ENCODE data around the gene RFPL1.
A peak's percentile ranks its signal among the peaks of the same experiment; 100 is the strongest.
"Not testable (repeated sequence)": the region's sequence is repeated elsewhere in the genome, so short reads cannot be mapped to it uniquely, and the experiment has no call there.

RFPL1 gene

DNA sequence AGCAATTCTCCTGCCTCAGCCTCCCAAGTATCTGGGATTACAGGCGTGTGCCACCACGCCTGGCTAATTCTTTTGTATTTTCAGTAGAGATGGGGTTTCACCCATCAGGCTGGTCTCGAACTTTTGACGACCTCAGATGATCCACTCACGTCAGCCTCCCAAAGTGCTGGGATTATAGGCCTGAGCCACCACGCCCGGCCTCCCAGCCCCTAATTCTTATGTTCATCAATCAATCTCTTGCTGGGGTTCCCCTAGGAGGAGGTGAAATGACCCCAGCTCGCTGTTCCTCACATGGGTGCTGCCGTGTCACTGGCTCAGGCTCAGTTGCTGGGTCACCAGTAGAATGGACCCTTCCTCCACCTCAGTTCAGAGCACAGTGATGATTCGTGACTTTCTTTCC, at the start of gene RFPL1:
Gene RFPL1 (plus strand): TSS at position 301 of the 400 bp plus-strand sequence.
- peaks cover 12% of the 10 kb centered on the region for H3K4me1 Mint-ChIP-seq
- H3K9me3 Mint-ChIP-seq; H3K4me3 Mint-ChIP-seq; H3K27me3 Mint-ChIP-seq (ENCODE audit: low read depth); H3K36me3 Mint-ChIP-seq (ENCODE audit: low read depth): not testable (repeated sequence)
- H3K27ac Mint-ChIP-seq = peak within 1 kb of the TSS in 1 of 3 experiments; percentile 35

DNA sequence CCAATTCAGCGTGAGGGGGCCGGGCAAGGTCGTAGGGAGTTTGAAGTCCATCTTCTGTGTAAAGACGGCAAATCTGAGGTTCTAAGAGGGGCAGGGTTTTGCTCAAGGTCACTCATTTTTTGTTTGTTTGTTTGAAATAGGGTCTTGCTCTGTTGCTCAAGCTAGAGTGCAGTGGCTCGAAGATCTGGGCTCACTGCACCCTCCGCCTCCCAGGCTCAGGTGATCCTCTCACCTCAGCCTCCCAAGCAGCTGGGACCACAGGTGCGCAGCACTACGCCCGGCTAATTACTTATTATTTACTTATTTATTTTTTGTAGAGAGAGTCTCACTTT, 49.7 kb upstream of the RFPL1 start:
- H3K27ac Mint-ChIP-seq = peak overlapping the region; percentile 86 to 93 (median 87)
- peaks cover 11% of the 10 kb centered on the region for H3K4me1 Mint-ChIP-seq
- H3K4me3 Mint-ChIP-seq = peak overlapping the region; percentile 89 to 93 (median 93)
- TF ChIP-seq, protein P1, sequence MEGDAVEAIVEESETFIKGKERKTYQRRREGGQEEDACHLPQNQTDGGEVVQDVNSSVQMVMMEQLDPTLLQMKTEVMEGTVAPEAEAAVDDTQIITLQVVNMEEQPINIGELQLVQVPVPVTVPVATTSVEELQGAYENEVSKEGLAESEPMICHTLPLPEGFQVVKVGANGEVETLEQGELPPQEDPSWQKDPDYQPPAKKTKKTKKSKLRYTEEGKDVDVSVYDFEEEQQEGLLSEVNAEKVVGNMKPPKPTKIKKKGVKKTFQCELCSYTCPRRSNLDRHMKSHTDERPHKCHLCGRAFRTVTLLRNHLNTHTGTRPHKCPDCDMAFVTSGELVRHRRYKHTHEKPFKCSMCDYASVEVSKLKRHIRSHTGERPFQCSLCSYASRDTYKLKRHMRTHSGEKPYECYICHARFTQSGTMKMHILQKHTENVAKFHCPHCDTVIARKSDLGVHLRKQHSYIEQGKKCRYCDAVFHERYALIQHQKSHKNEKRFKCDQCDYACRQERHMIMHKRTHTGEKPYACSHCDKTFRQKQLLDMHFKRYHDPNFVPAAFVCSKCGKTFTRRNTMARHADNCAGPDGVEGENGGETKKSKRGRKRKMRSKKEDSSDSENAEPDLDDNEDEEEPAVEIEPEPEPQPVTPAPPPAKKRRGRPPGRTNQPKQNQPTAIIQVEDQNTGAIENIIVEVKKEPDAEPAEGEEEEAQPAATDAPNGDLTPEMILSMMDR (IDR thresholded peaks at IDR 0.05; ENCODE audit: unreplicated experiment in 3 of 3) = no peak
- peaks cover 5% of the 10 kb centered on the region for H3K36me3 Mint-ChIP-seq (ENCODE audit: low read depth)
- H3K9me3 Mint-ChIP-seq = no peaks in the 10 kb centered on the region
- H3K27me3 Mint-ChIP-seq (ENCODE audit: low read depth) = no peaks in the 10 kb centered on the region

DNA sequence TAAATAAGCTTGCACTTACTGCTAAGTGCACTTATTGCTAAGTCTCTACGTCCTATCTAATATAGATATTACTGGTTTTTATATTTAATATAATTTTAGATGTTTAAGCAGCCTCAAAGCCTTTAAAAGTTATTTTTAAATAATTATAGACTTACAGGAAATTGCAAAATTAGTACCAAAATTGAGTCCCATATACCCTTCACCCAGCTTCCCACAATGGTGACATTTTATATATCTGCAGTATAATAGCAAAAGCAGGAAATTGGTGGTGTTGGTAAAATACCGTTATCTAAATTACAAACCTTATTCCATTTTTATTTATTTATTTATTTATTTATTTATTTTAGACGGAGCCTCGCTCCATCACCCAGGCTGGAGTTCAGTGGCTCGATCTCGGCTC, 48.1 kb upstream of the RFPL1 start:
- H3K4me1 Mint-ChIP-seq = peaks cover 16% of the 10 kb centered on the region
- H3K9me3 Mint-ChIP-seq = no peaks in the 10 kb centered on the region
- peak overlapping the region in 1 of 3 experiments; percentile 64 for H3K4me3 Mint-ChIP-seq
- TF ChIP-seq, protein P1 (IDR thresholded peaks at IDR 0.05; ENCODE audit: unreplicated experiment in 3 of 3) = no peak
- H3K36me3 Mint-ChIP-seq (ENCODE audit: low read depth) = no peaks in the 10 kb centered on the region
- no peak overlapping the region for H3K27ac Mint-ChIP-seq
- no peaks in the 10 kb centered on the region for H3K27me3 Mint-ChIP-seq (ENCODE audit: low read depth)

DNA sequence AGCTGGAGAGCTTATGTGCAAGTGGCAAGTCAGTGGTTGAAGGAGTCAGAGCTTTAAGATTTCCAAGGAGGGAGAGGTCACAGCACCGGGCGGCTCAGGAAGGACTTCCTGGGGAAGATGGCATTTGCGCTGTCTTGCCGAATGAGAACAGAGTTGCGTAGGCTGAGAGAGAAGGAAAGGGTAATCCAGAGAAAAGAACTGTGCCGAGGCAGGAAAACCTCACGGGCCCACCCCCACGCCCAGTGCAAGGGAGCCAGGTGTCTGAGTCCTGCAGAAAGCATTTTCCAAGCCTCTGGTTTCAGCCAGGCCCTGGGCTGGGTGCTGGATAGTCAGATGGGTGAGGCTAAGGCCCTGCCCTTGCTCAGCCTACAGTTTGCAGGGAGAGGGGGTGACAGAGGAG, 46.8 kb upstream of the RFPL1 start:
- TF ChIP-seq, protein P1 (IDR thresholded peaks at IDR 0.05; ENCODE audit: unreplicated experiment in 3 of 3) = no peak
- Mint-ChIP-seq H3K4me3 (peak overlapping the region in 1 of 3 experiments; percentile 22), H3K36me3 (ENCODE audit: low read depth) (no peaks in the 10 kb centered on the region)

DNA sequence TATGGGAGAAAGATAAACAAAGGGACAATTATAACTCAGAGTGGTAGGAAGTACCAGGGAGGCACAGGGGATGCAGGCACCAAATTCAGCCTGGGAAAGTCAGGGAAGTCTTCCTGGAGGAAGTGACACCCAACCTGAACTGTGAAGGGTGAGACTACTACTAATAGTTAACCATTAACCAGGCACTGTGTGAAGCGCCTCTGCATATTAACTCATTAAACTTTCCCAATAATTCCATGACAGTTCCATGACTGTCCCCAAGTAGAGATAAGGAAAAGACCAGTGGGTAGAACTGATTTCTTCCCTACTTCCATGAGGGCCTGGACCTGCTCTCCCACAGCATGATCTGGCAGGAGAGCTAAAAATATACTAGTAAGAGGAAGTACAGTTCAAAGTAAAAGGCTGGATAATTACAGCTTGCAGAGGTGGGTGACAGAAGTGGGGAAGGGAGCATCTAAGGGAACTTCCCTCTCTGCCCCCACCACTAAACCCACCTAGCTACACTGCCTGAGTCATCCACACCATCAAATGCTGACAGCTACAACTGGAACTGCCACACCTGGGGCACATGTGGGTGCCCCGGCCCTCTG, 45.3 kb upstream of the RFPL1 start:
- TF ChIP-seq, protein P1 (IDR thresholded peaks at IDR 0.05; ENCODE audit: unreplicated experiment in 3 of 3) = no peak
- Mint-ChIP-seq H3K4me3 (no peak overlapping the region), H3K9me3 (no peaks in the 10 kb centered on the region), H3K36me3 (ENCODE audit: low read depth) (no peaks in the 10 kb centered on the region), H3K4me1 (peaks cover 10% of the 10 kb centered on the region), H3K27ac (no peak overlapping the region), H3K27me3 (ENCODE audit: low read depth) (no peaks in the 10 kb centered on the region)

More for the DNA sequence above, 46.8 kb upstream of the RFPL1 start:
- no peaks in the 10 kb centered on the region for H3K9me3 Mint-ChIP-seq
- H3K27ac Mint-ChIP-seq = no peak overlapping the region
- peaks cover 16% of the 10 kb centered on the region for H3K4me1 Mint-ChIP-seq
- no peaks in the 10 kb centered on the region for H3K27me3 Mint-ChIP-seq (ENCODE audit: low read depth)

DNA sequence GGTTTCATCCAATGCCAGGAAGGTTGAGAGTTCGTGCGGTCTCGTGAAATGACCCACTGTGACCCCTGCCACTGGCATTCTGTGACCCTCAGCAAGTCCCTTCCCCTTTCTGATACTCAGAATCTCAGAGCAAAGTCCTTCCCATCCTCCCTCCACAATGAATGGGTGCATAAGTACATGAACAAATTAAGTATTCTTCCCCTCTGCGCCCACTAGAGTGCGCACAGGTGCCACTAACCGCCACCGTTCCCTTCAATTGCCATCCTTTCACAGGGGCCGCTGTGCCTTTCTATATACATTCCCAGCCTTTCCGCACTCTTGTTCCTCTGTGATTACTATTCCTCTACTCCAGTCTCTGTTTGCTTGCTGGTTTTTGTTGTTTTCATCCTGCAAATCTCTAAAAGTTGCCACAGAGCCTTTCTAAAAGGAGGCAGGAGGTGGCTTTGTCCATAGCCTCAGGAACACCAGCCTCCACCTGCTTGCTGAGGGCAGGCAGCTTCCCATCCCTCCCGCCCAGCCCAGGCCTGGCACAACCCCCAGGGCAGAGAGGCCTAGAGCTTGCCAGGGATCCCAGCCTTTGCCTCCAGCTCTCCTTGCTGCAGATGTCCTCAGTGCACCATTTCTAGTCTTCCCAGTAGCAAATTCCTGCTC, 43.3 kb upstream of the RFPL1 start:
- H3K4me1 Mint-ChIP-seq = peaks cover 5% of the 10 kb centered on the region
- H3K9me3 Mint-ChIP-seq = no peaks in the 10 kb centered on the region
- H3K4me3 Mint-ChIP-seq = peak overlapping the region in 2 of 3 experiments; percentile 4 to 37
- H3K27me3 Mint-ChIP-seq (ENCODE audit: low read depth) = no peaks in the 10 kb centered on the region
- H3K36me3 Mint-ChIP-seq (ENCODE audit: low read depth) = no peaks in the 10 kb centered on the region
- TF ChIP-seq, protein P1 (IDR thresholded peaks at IDR 0.05; ENCODE audit: unreplicated experiment in 3 of 3) = peak; percentile 85 to 88 (median 87)
- peak overlapping the region in 1 of 3 experiments; percentile 4 for H3K27ac Mint-ChIP-seq
